Peyer's patch (tissue), 4 donors: Measurements from ENCODE around the gene BRD3. TPM values are rescaled to one million over a fixed set of nuclear protein-coding genes. Genes with fewer than 3 reads are reported as not detected.

Experiments used
- DNase-seq, 3 donors: peaks; one replicate each; pipeline ENCODE4 v3.0.0-alpha.2; 2017 to 2019
- H3K27ac ChIP-seq, 4 donors: fragments of 200-600 bp; sonication (generic); one replicate each; pipeline ENCODE4 v1.5.1; 2016 to 2019
- H3K27me3 ChIP-seq, 2 donors: fragments of 200-600 bp; sonication (generic); one replicate each; pipeline ENCODE4 v1.5.1; 2019
- H3K36me3 ChIP-seq, 3 donors: fragments of 200-600 bp; sonication (generic); one replicate each; pipeline ENCODE4 v1.5.1; 2016 to 2019
- H3K4me1 ChIP-seq, 4 donors: fragments of 200-600 bp; sonication (generic); one replicate each; pipeline ENCODE4 v1.5.1; 2016 to 2019
- H3K4me3 ChIP-seq, 4 donors: fragments of 200-600 bp; sonication (generic); 1 replicate in 3 of 4; 2 replicates in 1 of 4; pipeline ENCODE4 v1.5.1; 2016 to 2019; ENCODE audit warnings: mild to moderate bottlenecking in 1 of 4
- H3K9me3 ChIP-seq, 4 donors: fragments of 200-600 bp; sonication (generic); one replicate each; pipeline ENCODE4 v1.5.1; 2016 to 2019; ENCODE audit warnings: mild to moderate bottlenecking in 1 of 4
- POLR2A ChIP-seq, 2 donors: fragments of 450-650 bp; IDR thresholded peaks; one replicate each; pipeline ENCODE4 v1.5.1; 2017; ENCODE audit warnings: antibody characterized with exemption in 2 of 2, mild to moderate bottlenecking in 2 of 2, moderate library complexity in 2 of 2
- total RNA-seq, 4 donors: library from RNA; depleted of rRNA; stranded (reverse); fragments of >200 nt; gene quantifications; one replicate each; pipeline ENCODE4 v1.1.0, GENCODE V29; 2016
- TF ChIP-seq, protein P1 (sequence below), 6 experiments: fragments of 450-650 bp in 4 of 6; fragments of 200-600 bp in 2 of 6; sonication (generic) in 1 of 6; IDR thresholded peaks; one replicate each; pipeline ENCODE4 v1.5.1; 2017 to 2019; ENCODE audit warnings: antibody characterized with exemption in 6 of 6, mild to moderate bottlenecking in 3 of 6, moderate library complexity in 1 of 6

The BRD3 gene
- total RNA-seq, 4 donors from 2014 or later: 16.3 to 57.8 (median 35.0) TPM

DNA sequence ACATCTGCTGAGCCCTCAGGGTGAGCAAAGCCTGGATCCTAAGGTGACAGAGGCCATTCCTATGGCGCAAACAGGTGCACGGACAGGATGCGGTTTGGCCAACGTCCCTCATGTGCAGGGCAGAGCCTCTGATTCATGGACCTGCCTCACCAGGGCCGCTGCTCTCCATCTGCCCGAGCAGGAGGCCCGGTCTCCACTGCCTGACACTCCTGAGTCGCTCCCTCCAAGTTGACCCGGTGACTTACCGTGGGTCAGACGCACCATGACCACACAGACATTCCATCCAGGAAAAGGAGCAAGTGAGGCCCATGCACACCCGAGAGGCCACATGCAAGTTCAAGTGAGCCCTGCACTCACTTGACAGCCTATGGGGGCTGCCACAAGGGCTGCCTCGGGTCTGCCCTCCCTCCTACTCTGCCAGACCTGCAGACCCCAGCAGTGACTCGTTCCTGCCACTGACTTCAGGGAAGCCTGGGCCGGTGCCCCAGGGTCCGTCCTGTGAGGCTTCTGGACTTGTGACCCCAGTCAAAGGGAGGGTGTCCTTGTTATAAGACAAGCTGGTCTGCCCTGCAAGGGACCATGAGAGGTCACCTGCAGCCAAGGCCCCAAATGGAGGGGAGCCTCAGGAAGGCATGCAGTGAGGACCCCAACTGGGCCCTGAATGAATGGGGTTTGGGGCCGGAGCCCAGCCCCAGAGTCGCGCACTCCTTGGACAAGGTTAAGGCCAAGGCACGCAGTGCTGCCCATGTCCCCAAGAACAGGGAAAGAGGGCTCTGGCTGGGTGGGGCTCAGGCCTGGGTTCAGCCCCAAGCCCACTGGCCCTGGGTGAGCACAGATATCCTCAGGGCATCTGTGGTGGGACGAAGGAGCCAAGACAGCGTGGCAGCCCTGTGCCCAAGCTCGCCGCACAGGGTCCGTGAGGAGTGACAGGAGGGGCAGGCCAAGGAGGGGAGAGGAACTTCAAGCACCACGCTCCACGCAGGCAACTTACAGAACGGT is 32.5 kb downstream of the BRD3 start:
- Histone ChIP-seq H3K27me3 (no peaks in the 10 kb centered on the region), H3K4me3 (no peak overlapping the region), H3K9me3 (no peaks in the 10 kb centered on the region), H3K36me3 (peaks cover 0 to 86% (median 0%) of the 10 kb centered on the region in 3 donors), H3K27ac (no peak overlapping the region), H3K4me1 (no peaks in the 10 kb centered on the region)
- no peak for TF ChIP-seq POLR2A (IDR thresholded peaks at IDR 0.05)
- TF ChIP-seq, protein P1, sequence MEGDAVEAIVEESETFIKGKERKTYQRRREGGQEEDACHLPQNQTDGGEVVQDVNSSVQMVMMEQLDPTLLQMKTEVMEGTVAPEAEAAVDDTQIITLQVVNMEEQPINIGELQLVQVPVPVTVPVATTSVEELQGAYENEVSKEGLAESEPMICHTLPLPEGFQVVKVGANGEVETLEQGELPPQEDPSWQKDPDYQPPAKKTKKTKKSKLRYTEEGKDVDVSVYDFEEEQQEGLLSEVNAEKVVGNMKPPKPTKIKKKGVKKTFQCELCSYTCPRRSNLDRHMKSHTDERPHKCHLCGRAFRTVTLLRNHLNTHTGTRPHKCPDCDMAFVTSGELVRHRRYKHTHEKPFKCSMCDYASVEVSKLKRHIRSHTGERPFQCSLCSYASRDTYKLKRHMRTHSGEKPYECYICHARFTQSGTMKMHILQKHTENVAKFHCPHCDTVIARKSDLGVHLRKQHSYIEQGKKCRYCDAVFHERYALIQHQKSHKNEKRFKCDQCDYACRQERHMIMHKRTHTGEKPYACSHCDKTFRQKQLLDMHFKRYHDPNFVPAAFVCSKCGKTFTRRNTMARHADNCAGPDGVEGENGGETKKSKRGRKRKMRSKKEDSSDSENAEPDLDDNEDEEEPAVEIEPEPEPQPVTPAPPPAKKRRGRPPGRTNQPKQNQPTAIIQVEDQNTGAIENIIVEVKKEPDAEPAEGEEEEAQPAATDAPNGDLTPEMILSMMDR (IDR thresholded peaks at IDR 0.05): no peak
- no peak for DNase-seq

DNA sequence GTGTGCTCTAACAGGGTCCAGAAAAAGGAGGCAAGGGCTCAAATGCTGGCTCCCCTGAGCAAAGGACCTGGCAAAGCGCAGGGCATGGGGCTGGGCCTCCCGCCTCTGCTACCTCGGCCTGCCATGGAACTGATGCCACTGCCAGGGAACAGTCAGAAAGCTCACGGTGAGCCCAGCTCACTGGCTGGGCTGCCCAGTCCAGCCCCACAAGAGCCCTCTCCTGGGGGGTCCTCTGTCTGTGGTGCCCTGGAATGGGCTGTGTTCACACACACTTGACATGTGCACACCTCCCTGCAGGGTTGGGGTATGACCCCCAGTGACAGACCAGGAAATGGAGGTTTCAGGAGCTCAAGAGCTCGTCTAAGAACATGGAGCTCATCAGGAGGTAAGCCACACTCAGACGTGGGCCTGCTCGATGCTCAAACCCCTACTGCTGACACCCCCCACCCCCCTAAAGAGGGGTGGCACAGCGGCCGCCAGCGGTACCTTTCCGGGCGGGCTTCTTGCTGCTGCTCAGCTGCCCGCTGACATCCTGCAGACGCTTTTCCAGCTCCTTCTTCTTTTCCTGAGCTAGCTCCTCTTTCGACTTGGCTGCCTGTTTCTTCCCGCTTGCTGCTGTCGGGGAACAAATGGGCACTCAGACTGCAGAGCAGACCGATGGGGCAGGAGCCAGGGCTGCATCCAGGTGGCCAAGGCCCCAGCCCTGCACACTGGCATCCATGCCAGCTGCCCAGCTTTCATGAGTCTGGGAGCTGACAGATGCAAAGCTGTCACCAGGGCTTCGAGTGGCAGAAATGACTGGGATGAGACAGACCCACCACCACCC is 33.4 kb downstream of the BRD3 start:
- Histone ChIP-seq H3K27me3 (no peaks in the 10 kb centered on the region), H3K36me3 (peaks cover 0 to 81% (median 0%) of the 10 kb centered on the region in 3 donors), H3K4me3 (no peak overlapping the region), H3K4me1 (no peaks in the 10 kb centered on the region), H3K9me3 (no peaks in the 10 kb centered on the region), H3K27ac (no peak overlapping the region)
- no peak for DNase-seq
- TF ChIP-seq, protein P1 (IDR thresholded peaks at IDR 0.05): no peak
- TF ChIP-seq POLR2A (IDR thresholded peaks at IDR 0.05): no peak

DNA sequence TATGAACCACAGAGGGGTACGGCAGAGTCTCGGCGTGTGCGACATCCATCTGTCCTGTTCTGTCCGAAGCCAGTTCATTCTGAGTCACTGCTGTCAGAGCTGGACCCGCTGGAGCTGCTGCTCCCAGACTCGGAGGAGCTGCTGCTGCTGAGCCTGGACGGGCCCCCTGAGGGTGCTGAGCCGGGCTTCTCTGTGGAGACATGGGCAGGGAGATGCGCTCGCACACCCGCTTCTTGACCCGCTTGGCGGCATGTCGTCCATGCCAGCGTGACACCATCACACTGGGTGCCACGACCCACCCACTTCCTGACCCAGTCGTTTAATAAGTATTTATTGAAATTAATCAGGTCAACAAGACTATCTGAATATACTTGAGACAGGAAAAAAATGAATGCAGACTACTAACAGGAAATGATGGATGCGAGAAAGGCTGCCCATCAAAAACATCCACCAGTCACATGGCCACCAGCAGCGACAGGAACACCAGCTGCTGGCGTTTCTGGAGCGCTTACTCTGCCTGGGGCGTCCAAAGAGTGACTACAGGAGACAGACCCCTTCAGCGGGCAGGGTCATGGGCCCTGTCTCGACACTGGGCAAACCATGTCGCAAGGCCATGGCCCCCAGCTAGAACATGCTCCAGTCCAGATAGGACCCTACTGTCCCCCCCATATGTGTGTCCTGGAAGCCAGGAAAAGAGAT is 34.2 kb downstream of the BRD3 start:
- Histone ChIP-seq H3K9me3 (no peaks in the 10 kb centered on the region), H3K4me1 (no peaks in the 10 kb centered on the region), H3K4me3 (no peak overlapping the region), H3K27me3 (no peaks in the 10 kb centered on the region), H3K36me3 (peaks cover 0 to 76% (median 0%) of the 10 kb centered on the region in 3 donors), H3K27ac (no peak overlapping the region)
- peak in 1 of 3 donors; percentile 45 for DNase-seq
- no peak for TF ChIP-seq POLR2A (IDR thresholded peaks at IDR 0.05)
- TF ChIP-seq, protein P1 (IDR thresholded peaks at IDR 0.05): no peak

DNA sequence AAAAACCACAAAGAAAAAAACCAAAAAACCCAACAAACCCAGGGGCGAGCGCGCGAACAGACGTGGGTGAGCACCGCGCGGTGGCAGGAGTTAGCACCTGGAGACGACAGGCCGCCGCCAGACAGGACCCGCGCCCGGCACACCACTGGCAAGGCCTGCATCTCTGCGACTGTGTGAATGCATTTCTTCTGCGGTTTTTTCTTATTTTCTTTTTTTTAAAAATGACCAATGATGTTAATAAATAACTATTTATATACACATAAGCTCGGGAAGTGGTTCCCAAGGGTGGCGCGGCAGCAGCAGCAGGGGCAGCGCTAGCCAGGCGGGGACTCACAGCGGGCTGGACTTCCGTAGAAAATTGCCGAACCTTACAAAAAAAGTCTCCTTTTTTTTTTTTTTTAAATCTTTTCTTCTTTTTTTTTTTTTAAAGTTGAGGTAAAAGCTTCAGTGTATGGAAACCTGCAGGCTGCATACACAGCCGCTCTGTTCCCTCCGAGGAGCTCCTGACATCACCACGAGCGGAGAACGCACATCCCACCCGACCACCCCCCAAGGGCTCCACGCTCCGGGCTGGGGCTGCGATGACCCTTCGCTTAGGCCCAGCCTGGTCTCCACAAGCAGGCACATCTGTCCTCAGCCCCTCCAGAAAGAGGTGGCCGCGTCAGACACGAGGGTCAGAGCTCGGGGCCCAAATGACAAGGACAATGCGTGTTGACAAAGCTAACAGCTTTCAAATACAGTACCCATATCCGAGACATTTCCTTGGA is 35.2 kb downstream of the BRD3 start:
- no peak overlapping the region for H3K27ac ChIP-seq
- H3K4me3 ChIP-seq: no peak overlapping the region
- no peak for DNase-seq
- H3K9me3 ChIP-seq: no peaks in the 10 kb centered on the region
- peaks cover 0 to 69% (median 0%) of the 10 kb centered on the region in 3 donors for H3K36me3 ChIP-seq
- H3K4me1 ChIP-seq: no peaks in the 10 kb centered on the region
- TF ChIP-seq, protein P1 (IDR thresholded peaks at IDR 0.05): no peak
- TF ChIP-seq POLR2A (IDR thresholded peaks at IDR 0.05): no peak
- H3K27me3 ChIP-seq: no peaks in the 10 kb centered on the region
